GM12872 (cell line): Measurements from ENCODE around the gene IFNG.

Experiments used
- CTCF ChIP-seq: IDR thresholded peaks from 3 replicates; pipeline ENCODE4 v1.5.1; 2011; ENCODE audit warnings: low read depth, mild to moderate bottlenecking, low read length, moderate library complexity; ENCODE audit not compliant: insufficient read depth

The IFNG gene

GRCh38 chr12:68176257-68176656 is 16.7 kb upstream of the IFNG start:
- TF ChIP-seq CTCF = no peak

- TF ChIP-seq CTCF = no peak
Observed at GRCh38 chr12:68175557-68176061, 16.1 kb upstream of the IFNG start.

GRCh38 chr12:68173792-68174191 is 14.3 kb upstream of the IFNG start:
- TF ChIP-seq CTCF = no peak

GRCh38 chr12:68170726-68171125 is 11.2 kb upstream of the IFNG start:
- no peak for TF ChIP-seq CTCF

- TF ChIP-seq CTCF = no peak
Observed at GRCh38 chr12:68169213-68169889, 9.8 kb upstream of the IFNG start.

- TF ChIP-seq CTCF = no peak
Observed at GRCh38 chr12:68166317-68166831, 6.8 kb upstream of the IFNG start.

- no peak for TF ChIP-seq CTCF
Observed at GRCh38 chr12:68163560-68164081, 4.1 kb upstream of the IFNG start.
